Stimulated activated effector memory CD8-positive, alpha-beta T cell treated with anti-CD3 and anti-CD28 coated beads, Interleukin-12 subunit alpha, Interleukin-12 subunit beta, amount 100 ng/mL, for 72 hours (primary cell): ENCODE measurements around the gene FAM161B.
A peak's percentile ranks its signal among the peaks of the same experiment; 100 is the strongest.
"Not testable (repeated sequence)": the region's sequence is repeated elsewhere in the genome, so short reads cannot be mapped to it uniquely, and the experiment has no call there.

Experiments used
- ATAC-seq: fragments of 150-1000 bp; cut with Tn5 transposase; 2 replicates; pipeline ENCODE4 v1.10.0; 2021
- DNase-seq, 2 donors: peaks; one replicate each; pipeline ENCODE4 v3.0.0; 2021 to 2022; ENCODE audit warnings: low spot score in 2 of 2
- H3K27ac Mint-ChIP-seq: one replicate; pipeline ENCODE4 v1.8.0; 2022; ENCODE audit warnings: mild to moderate bottlenecking, mixed read lengths
- H3K36me3 Mint-ChIP-seq: one replicate; pipeline ENCODE4 v1.8.0; 2022; ENCODE audit warnings: mild to moderate bottlenecking, mixed read lengths
- H3K4me1 Mint-ChIP-seq: one replicate; pipeline ENCODE4 v1.8.0; 2022; ENCODE audit warnings: mixed read lengths
- H3K4me3 Mint-ChIP-seq: one replicate; pipeline ENCODE4 v1.8.0; 2022; ENCODE audit warnings: mild to moderate bottlenecking, mixed read lengths
- H3K9me3 Mint-ChIP-seq: one replicate; pipeline ENCODE4 v1.8.0; 2022; ENCODE audit warnings: mixed read lengths

The FAM161B gene

DNA sequence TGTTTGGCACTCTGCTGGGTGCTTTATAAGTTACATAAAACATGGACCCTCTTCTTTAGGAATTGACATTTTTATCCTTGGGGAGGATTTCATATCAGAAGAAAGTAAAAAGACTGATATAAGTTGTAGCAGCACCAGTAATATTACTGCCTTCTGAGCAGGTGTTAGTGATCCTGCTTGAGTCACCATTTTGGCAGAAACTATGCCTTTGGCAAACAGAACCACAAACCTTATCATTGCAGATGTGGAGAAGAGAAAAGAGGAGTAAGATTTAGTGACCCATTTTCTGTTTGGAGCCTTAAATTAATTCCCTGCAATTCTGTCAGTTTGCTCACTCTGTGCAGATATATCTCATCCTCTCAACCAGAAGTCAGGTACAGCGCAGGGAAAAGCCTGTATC lies 40.2 kb downstream of the FAM161B start:
- H3K9me3 Mint-ChIP-seq = peaks cover 2% of the 10 kb centered on the region
- DNase-seq (no peak), ATAC-seq (no peak)
- peaks cover 18% of the 10 kb centered on the region for H3K4me1 Mint-ChIP-seq
- H3K27ac Mint-ChIP-seq = peak overlapping the region; percentile 83
- no peak overlapping the region for H3K4me3 Mint-ChIP-seq
- peaks cover 100% of the 10 kb centered on the region for H3K36me3 Mint-ChIP-seq

DNA sequence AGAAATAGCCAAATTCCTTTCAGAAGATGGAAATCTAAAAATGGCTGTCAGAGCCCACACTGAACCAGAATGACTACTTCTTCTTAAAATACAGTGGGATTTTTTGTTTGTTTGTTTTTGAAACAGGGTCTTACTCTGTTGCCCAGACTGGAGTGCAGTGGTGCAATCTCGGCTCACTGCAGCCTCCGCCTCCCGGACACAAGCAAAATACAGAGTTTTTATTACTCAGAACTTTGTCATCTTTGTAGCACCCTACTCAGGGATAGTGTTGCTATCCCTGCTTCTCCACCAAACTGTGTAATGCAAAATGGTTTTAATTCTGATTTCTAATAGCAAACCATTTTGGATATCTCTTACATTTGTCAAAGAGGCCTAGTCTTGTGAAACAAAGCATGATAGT lies 46.9 kb downstream of the FAM161B start:
- H3K27ac Mint-ChIP-seq = no peak overlapping the region
- no peak for DNase-seq
- no peaks in the 10 kb centered on the region for H3K4me1 Mint-ChIP-seq
- H3K4me3 Mint-ChIP-seq = no peak overlapping the region
- H3K36me3 Mint-ChIP-seq = peaks cover 100% of the 10 kb centered on the region
- no peak for ATAC-seq
- H3K9me3 Mint-ChIP-seq = no peaks in the 10 kb centered on the region

DNA sequence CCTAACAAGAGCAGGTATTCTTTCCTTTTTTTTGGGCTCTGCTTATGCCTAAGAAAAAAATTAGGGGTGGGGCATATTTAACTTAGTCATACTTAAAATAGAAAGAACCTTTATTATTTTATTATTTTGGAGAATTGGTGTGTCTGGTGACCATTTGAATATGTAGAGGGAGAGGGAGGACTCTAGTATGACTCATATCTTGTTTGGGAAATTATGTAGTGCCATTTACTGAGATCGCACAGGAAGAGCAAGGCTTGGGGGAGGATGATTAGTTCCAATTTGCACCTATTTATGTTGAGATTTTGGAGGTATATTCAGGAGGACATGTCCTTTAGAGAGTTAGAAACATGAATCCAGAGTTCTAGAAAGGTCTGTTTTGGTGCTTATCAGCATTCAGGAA lies 53.4 kb downstream of the FAM161B start:
- H3K4me3 Mint-ChIP-seq = no peak overlapping the region
- H3K27ac Mint-ChIP-seq = peak overlapping the region; percentile 91
- no peak for ATAC-seq
- H3K36me3 Mint-ChIP-seq = peaks cover 100% of the 10 kb centered on the region
- H3K4me1 Mint-ChIP-seq = peaks cover 15% of the 10 kb centered on the region
- DNase-seq = no peak
- no peaks in the 10 kb centered on the region for H3K9me3 Mint-ChIP-seq

GRCh38 chr14:73895939-73896338 lies 54.0 kb downstream of the FAM161B start:
- Mint-ChIP-seq H3K9me3 (no peaks in the 10 kb centered on the region), H3K4me3 (no peak overlapping the region), H3K27ac (peak overlapping the region; percentile 91), H3K4me1 (peaks cover 15% of the 10 kb centered on the region), H3K36me3 (peaks cover 100% of the 10 kb centered on the region)
- DNase-seq (no peak), ATAC-seq (no peak)

DNA sequence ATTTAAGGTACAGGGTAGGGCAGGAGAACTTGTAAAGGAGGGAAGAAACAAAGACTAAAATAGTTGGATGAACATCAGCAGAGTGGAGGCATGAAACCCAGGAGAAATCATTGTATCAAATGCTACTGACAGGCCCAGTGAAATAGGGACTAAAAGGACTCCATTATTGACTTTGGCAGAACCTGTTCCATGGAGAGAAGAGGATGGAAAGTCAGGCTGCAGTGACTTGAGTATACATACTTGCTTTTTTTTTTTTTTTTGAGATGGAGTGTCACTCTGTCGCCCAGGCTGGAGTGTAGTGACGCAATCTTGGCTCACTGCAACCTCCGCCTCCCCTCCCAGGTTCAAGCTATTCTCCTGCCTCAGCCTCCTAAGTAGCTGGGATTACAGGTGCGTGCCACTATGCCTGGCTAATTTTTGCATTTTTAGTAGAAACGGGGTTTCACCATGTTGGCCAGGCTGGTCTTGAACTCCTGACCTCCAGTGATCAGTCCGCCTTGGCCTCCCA lies 55.7 kb downstream of the FAM161B start:
- Mint-ChIP-seq H3K36me3 (peaks cover 99% of the 10 kb centered on the region), H3K4me1 (peaks cover 22% of the 10 kb centered on the region)
- DNase-seq, H3K9me3 Mint-ChIP-seq, ATAC-seq, H3K27ac Mint-ChIP-seq, H3K4me3 Mint-ChIP-seq: not testable (repeated sequence)

DNA sequence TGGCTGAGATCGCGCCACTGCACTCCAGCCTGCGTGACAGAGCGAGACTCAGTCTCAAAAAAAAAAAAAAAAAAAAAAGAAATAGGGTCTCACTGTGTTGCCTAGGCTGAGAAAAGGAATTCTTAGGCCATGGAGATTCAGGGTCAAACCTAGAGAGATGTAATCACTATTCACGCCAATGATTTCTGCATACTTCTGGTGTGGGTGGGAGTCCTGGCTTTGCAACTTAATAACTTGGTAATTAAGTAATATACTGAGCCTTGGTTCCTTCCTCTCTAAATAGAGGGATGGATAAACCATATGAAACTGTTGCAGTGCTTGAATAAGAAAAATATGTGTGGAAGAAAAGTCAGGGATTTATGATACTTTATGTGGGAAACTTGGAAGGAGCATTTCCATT lies 60.5 kb downstream of the FAM161B start:
- H3K9me3 Mint-ChIP-seq = no peaks in the 10 kb centered on the region
- H3K4me3 Mint-ChIP-seq = peak overlapping the region; percentile 96
- H3K4me1 Mint-ChIP-seq = peaks cover 46% of the 10 kb centered on the region
- H3K27ac Mint-ChIP-seq = peak overlapping the region; percentile 99
- DNase-seq = no peak
- peaks cover 69% of the 10 kb centered on the region for H3K36me3 Mint-ChIP-seq
- no peak for ATAC-seq

GRCh38 chr14:73888971-73889370 lies 60.9 kb downstream of the FAM161B start:
- Mint-ChIP-seq H3K27ac (peak overlapping the region; percentile 99), H3K4me1 (peaks cover 48% of the 10 kb centered on the region), H3K9me3 (no peaks in the 10 kb centered on the region), H3K4me3 (peak overlapping the region; percentile 96), H3K36me3 (peaks cover 65% of the 10 kb centered on the region)
- DNase-seq (no peak), ATAC-seq (no peak)

- Mint-ChIP-seq H3K27ac (peak overlapping the region; percentile 99), H3K9me3 (no peaks in the 10 kb centered on the region), H3K4me3 (peak overlapping the region; percentile 96), H3K4me1 (peaks cover 48% of the 10 kb centered on the region), H3K36me3 (peaks cover 59% of the 10 kb centered on the region)
- DNase-seq (no peak), ATAC-seq (no peak)
These were observed 61.5 kb downstream of the FAM161B start for GRCh38 chr14:73888460-73888725.

GRCh38 chr14:73887694-73888459 lies 62.0 kb downstream of the FAM161B start:
- Mint-ChIP-seq H3K9me3 (no peaks in the 10 kb centered on the region), H3K4me3 (peak overlapping the region; percentile 96), H3K4me1 (peaks cover 48% of the 10 kb centered on the region), H3K36me3 (peaks cover 54% of the 10 kb centered on the region), H3K27ac (peak overlapping the region; percentile 99)
- DNase-seq (no peak), ATAC-seq (no peak)

- peaks cover 48% of the 10 kb centered on the region for H3K36me3 Mint-ChIP-seq
- peak overlapping the region; percentile 99 for H3K27ac Mint-ChIP-seq
- H3K4me1 Mint-ChIP-seq = peaks cover 48% of the 10 kb centered on the region
- ATAC-seq (no peak), DNase-seq (no peak)
- no peaks in the 10 kb centered on the region for H3K9me3 Mint-ChIP-seq
- peak overlapping the region; percentile 96 for H3K4me3 Mint-ChIP-seq
These were observed 62.6 kb downstream of the FAM161B start for GRCh38 chr14:73887318-73887616.

DNA sequence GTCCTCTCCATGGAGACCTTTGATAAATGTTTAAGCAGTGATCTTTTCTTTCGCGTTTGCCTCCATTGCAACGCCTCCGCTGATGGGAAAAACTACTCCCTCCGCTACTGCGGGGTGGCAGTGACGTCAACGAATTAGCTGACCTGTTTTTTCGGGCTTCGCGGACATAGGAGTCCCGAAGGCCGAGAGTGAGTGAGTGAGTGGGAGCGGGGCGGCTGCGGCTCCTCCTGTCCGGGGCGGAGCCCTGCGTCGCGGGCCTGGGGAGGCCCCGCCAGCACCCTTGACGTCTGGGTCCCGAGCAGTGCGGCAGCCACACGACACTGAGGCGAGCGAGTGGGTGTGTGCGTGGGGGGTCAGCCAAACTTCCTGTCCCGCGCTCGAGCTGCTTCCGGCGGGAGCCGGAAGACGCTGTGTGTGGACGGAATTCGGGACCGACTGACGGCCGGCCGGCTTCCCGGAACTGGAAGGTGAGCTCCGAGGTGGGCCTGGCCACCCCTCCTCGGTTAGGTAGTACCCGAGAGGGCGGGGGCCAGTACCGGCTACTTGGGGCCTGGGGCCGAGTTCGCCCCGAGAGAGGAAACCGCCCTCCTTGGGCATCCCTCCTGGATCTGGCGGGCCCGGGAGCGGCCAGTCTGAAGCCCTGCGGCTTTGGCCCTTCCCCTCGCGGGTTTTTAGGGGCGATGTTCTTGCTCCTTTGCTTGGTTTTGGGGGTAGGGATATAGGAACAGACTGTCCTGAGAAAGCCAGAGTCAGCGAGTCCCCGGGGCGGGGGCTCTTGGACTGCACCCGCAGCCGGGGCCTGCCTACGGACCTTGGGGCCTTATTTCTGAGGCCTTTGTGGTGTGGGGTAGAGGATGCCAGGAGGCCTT lies 63.2 kb downstream of the FAM161B start, which contains the start of gene ZNF410:
Gene ZNF410 (plus strand): TSS at position 411 of the 869 bp plus-strand sequence. CDS start 5,317 bp downstream, outside the sequence.
- ATAC-seq = peak; percentile 100
- Mint-ChIP-seq H3K4me1 (peaks cover 48% of the 10 kb centered on the region), H3K9me3 (no peaks in the 10 kb centered on the region), H3K27ac (peak within 1 kb of the TSS; percentile 99), H3K4me3 (peak within 1 kb of the TSS; percentile 96), H3K36me3 (peaks cover 42% of the 10 kb centered on the region)
- DNase-seq = peak; percentile 82 to 95

DNA sequence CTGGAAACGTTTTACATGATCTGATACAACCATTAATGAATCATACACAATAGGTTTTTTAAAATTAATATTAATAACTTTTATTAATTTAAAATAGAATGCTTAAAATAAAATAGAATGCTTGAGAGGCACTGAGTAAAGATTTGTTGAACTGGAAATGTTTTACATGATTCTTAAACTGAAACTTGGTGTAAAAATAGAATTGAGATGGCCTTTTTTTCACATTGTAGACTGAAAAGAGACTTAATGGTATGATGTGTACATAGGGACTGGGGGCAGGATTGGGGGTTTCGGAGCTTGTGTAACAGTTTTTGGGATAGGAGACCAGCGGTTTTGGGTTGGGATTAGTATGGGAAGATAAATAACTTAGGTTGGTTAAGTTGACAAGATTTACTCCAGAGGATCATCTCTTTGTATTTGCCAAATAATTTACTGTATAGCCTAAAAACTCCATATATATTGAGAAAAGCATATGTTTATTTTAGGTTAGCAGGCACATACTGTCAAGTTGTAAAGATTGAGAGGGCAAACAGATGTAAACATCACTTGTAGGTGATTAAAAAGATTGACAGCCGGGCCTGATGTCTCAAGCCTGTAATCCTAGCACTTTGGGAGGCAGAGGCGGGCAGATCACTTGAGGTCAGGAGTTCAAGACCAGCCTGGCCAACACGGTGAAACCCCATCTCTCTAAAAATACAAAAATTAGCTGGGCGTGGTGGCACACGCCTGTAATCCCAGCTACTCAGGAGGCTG lies 65.3 kb downstream of the FAM161B start:
- peak overlapping the region; percentile 99 for H3K27ac Mint-ChIP-seq
- H3K4me3 Mint-ChIP-seq = peak overlapping the region; percentile 96
- H3K9me3 Mint-ChIP-seq = no peaks in the 10 kb centered on the region
- no peak for ATAC-seq
- no peak for DNase-seq
- H3K36me3 Mint-ChIP-seq = peaks cover 23% of the 10 kb centered on the region
- peaks cover 45% of the 10 kb centered on the region for H3K4me1 Mint-ChIP-seq
